ENCODE data around the gene HILPDA.

Gene HILPDA

GRCh38 chr7:128455543-128456254 lies at the start of gene HILPDA:
Gene HILPDA, plus strand, starts transcription at chr7:128455878. Its CDS starts 1,391 bp downstream, at chr7:128457269.
- Mint-ChIP-seq H3K4me1 (peaks cover 17% of the 10 kb centered on the region), H3K9me3 (no peaks in the 10 kb centered on the region), H3K36me3 (peaks cover 2% of the 10 kb centered on the region), H3K27ac (peak within 1 kb of the TSS; percentile 94), H3K27me3 (no peaks in the 10 kb centered on the region), H3K4me3 (peak within 1 kb of the TSS; percentile 97)
- ATAC-seq (ENCODE audit: low read depth): peak; percentile 87
- peak; percentile 88 to 91 for DNase-seq (ENCODE audit: low spot score in 2 of 2)

GRCh38 chr7:128406314-128407232 lies 49.1 kb upstream of the HILPDA start:
- peak overlapping the region; percentile 82 for H3K27ac Mint-ChIP-seq
- no peaks in the 10 kb centered on the region for H3K27me3 Mint-ChIP-seq
- H3K4me1 Mint-ChIP-seq: peaks cover 33% of the 10 kb centered on the region
- DNase-seq (ENCODE audit: low spot score in 2 of 2) (no peak), ATAC-seq (ENCODE audit: low read depth) (no peak)
- no peaks in the 10 kb centered on the region for H3K36me3 Mint-ChIP-seq
- H3K4me3 Mint-ChIP-seq: peak overlapping the region; percentile 89
- H3K9me3 Mint-ChIP-seq: no peaks in the 10 kb centered on the region

GRCh38 chr7:128407233-128407589 lies 48.5 kb upstream of the HILPDA start:
- no peaks in the 10 kb centered on the region for H3K36me3 Mint-ChIP-seq
- no peaks in the 10 kb centered on the region for H3K9me3 Mint-ChIP-seq
- H3K4me1 Mint-ChIP-seq: peaks cover 33% of the 10 kb centered on the region
- DNase-seq (ENCODE audit: low spot score in 2 of 2) (no peak), ATAC-seq (ENCODE audit: low read depth) (no peak)
- no peaks in the 10 kb centered on the region for H3K27me3 Mint-ChIP-seq
- H3K4me3 Mint-ChIP-seq: no peak overlapping the region
- peak overlapping the region; percentile 82 for H3K27ac Mint-ChIP-seq

- peaks cover 33% of the 10 kb centered on the region for H3K4me1 Mint-ChIP-seq
- H3K9me3 Mint-ChIP-seq: no peaks in the 10 kb centered on the region
- DNase-seq (ENCODE audit: low spot score in 2 of 2) (no peak), ATAC-seq (ENCODE audit: low read depth) (no peak)
- H3K27ac Mint-ChIP-seq: no peak overlapping the region
- H3K4me3 Mint-ChIP-seq: peak overlapping the region; percentile 84
- H3K27me3 Mint-ChIP-seq: no peaks in the 10 kb centered on the region
- H3K36me3 Mint-ChIP-seq: no peaks in the 10 kb centered on the region
These were observed 47.6 kb upstream of the HILPDA start for GRCh38 chr7:128407751-128408708.

GRCh38 chr7:128408709-128409595 lies 46.7 kb upstream of the HILPDA start:
- DNase-seq (ENCODE audit: low spot score in 2 of 2): no peak

GRCh38 chr7:128409596-128410450 lies 45.9 kb upstream of the HILPDA start, which contains the start of gene IMPDH1:
Gene IMPDH1, minus strand, starts transcription at chr7:128409982. Its CDS starts 81 bp downstream, at chr7:128409901.
- peak; percentile 84 to 90 for DNase-seq (ENCODE audit: low spot score in 2 of 2)
- Mint-ChIP-seq H3K4me3 (peak within 1 kb of the TSS; percentile 93), H3K27me3 (no peaks in the 10 kb centered on the region), H3K36me3 (no peaks in the 10 kb centered on the region), H3K9me3 (no peaks in the 10 kb centered on the region), H3K27ac (peak within 1 kb of the TSS; percentile 84), H3K4me1 (peaks cover 27% of the 10 kb centered on the region)
- ATAC-seq (ENCODE audit: low read depth): peak; percentile 78

More at GRCh38 chr7:128408709-128409595, 46.7 kb upstream of the HILPDA start:
- Mint-ChIP-seq H3K27me3 (no peaks in the 10 kb centered on the region), H3K9me3 (no peaks in the 10 kb centered on the region), H3K27ac (peak overlapping the region; percentile 84), H3K4me1 (peaks cover 33% of the 10 kb centered on the region), H3K4me3 (peak overlapping the region; percentile 84), H3K36me3 (no peaks in the 10 kb centered on the region)
- ATAC-seq (ENCODE audit: low read depth): no peak

GRCh38 chr7:128410451-128410753 lies 45.3 kb upstream of the HILPDA start:
- peak overlapping the region; percentile 93 for H3K4me3 Mint-ChIP-seq
- H3K36me3 Mint-ChIP-seq: no peaks in the 10 kb centered on the region
- peaks cover 24% of the 10 kb centered on the region for H3K4me1 Mint-ChIP-seq
- H3K9me3 Mint-ChIP-seq: no peaks in the 10 kb centered on the region
- H3K27ac Mint-ChIP-seq: peak overlapping the region; percentile 84
- DNase-seq (ENCODE audit: low spot score in 2 of 2) (no peak), ATAC-seq (ENCODE audit: low read depth) (no peak)
- H3K27me3 Mint-ChIP-seq: no peaks in the 10 kb centered on the region

GRCh38 chr7:128415217-128415785 lies 40.4 kb upstream of the HILPDA start:
- DNase-seq (ENCODE audit: low spot score in 2 of 2) (no peak), ATAC-seq (ENCODE audit: low read depth) (no peak)
- H3K4me1 Mint-ChIP-seq: peaks cover 3% of the 10 kb centered on the region
- peaks cover 2% of the 10 kb centered on the region for H3K27me3 Mint-ChIP-seq
- H3K4me3 Mint-ChIP-seq: no peak overlapping the region
- H3K9me3 Mint-ChIP-seq: no peaks in the 10 kb centered on the region
- no peak overlapping the region for H3K27ac Mint-ChIP-seq
- no peaks in the 10 kb centered on the region for H3K36me3 Mint-ChIP-seq

- Mint-ChIP-seq H3K4me3 (no peak overlapping the region), H3K27me3 (peaks cover 2% of the 10 kb centered on the region), H3K36me3 (no peaks in the 10 kb centered on the region), H3K9me3 (no peaks in the 10 kb centered on the region), H3K27ac (no peak overlapping the region), H3K4me1 (no peaks in the 10 kb centered on the region)
- DNase-seq (ENCODE audit: low spot score in 2 of 2): no peak
- ATAC-seq (ENCODE audit: low read depth): no peak
These were observed 38.6 kb upstream of the HILPDA start for GRCh38 chr7:128417071-128417470.

- DNase-seq (ENCODE audit: low spot score in 2 of 2) (no peak), ATAC-seq (ENCODE audit: low read depth) (no peak)
- H3K36me3 Mint-ChIP-seq: no peaks in the 10 kb centered on the region
- H3K9me3 Mint-ChIP-seq: no peaks in the 10 kb centered on the region
- H3K27ac Mint-ChIP-seq: no peak overlapping the region
- H3K27me3 Mint-ChIP-seq: peaks cover 2% of the 10 kb centered on the region
- H3K4me3 Mint-ChIP-seq: no peak overlapping the region
- H3K4me1 Mint-ChIP-seq: no peaks in the 10 kb centered on the region
These were observed 36.4 kb upstream of the HILPDA start for GRCh38 chr7:128419257-128419656.

GRCh38 chr7:128420773-128421172 lies 34.9 kb upstream of the HILPDA start:
- no peaks in the 10 kb centered on the region for H3K4me1 Mint-ChIP-seq
- no peaks in the 10 kb centered on the region for H3K36me3 Mint-ChIP-seq
- H3K4me3 Mint-ChIP-seq: no peak overlapping the region
- peaks cover 2% of the 10 kb centered on the region for H3K27me3 Mint-ChIP-seq
- H3K27ac Mint-ChIP-seq: no peak overlapping the region
- no peaks in the 10 kb centered on the region for H3K9me3 Mint-ChIP-seq
- DNase-seq (ENCODE audit: low spot score in 2 of 2) (no peak), ATAC-seq (ENCODE audit: low read depth) (no peak)

GRCh38 chr7:128421384-128421783 lies 34.3 kb upstream of the HILPDA start:
- no peak overlapping the region for H3K27ac Mint-ChIP-seq
- no peak for ATAC-seq (ENCODE audit: low read depth)
- no peak for DNase-seq (ENCODE audit: low spot score in 2 of 2)

More at GRCh38 chr7:128421384-128421783, 34.3 kb upstream of the HILPDA start:
- no peaks in the 10 kb centered on the region for H3K4me1 Mint-ChIP-seq
- H3K36me3 Mint-ChIP-seq: no peaks in the 10 kb centered on the region
- no peak overlapping the region for H3K4me3 Mint-ChIP-seq
- H3K9me3 Mint-ChIP-seq: no peaks in the 10 kb centered on the region
- peaks cover 2% of the 10 kb centered on the region for H3K27me3 Mint-ChIP-seq

Data from memory B cell (primary cell).